Pancreas (tissue), 10 donors: Measurements from ENCODE around the gene NMB. TPM values are rescaled to one million over a fixed set of nuclear protein-coding genes. Genes with fewer than 3 reads are reported as not detected.

Experiments used
- ATAC-seq, 4 donors: fragments of 200-7000 bp; cut with Tn5 transposase; one replicate each; pipeline versions ENCODE4 v1.8.0 to v1.9.1; 2020; ENCODE audit warnings: mild to moderate bottlenecking in 4 of 4, moderate library complexity in 4 of 4
- DNase-seq, 6 donors: peaks; one replicate each; pipeline ENCODE4 v3.0.0-alpha.2; 2020
- FAIRE-seq: peaks from 2 replicates; lab custom pipeline; 2012; peaks lifted over from hg19 to GRCh38; lab: Jason Lieb, UNC
- H3K27ac ChIP-seq, 4 donors: fragments of 200-600 bp; sonication (generic); 1 replicate in 3 of 4; 2 replicates in 1 of 4; pipeline versions ENCODE4 v1.5.0 to v1.8.0; 2020
- H3K27me3 ChIP-seq, 4 donors: fragments of 200-600 bp; one replicate each; pipeline ENCODE4 v1.8.0; 2021
- H3K36me3 ChIP-seq, 3 donors: fragments of 200-600 bp; sonication (generic) in 1 of 3; one replicate each; pipeline versions ENCODE4 v1.5.0 to v1.8.0; 2020 to 2021
- H3K4me1 ChIP-seq, 3 donors: fragments of 200-600 bp; one replicate each; pipeline ENCODE4 v1.8.0; 2021
- H3K4me3 ChIP-seq, 4 donors: fragments of 200-600 bp; sonication (generic) in 2 of 4; one replicate each; pipeline versions ENCODE4 v1.5.0 to v1.8.0; 2020 to 2021
- H3K9me3 ChIP-seq, 4 donors: fragments of 200-600 bp; one replicate each; pipeline ENCODE4 v1.8.0; 2021
- CTCF ChIP-seq, 4 donors: fragments of 200-600 bp; sonication (generic) in 3 of 4; IDR thresholded peaks; one replicate each; pipeline versions ENCODE4 v1.5.0 to v1.8.0; 2021; ENCODE audit warnings: antibody characterized with exemption in 4 of 4
- WGBS, 2 donors: extraction: QIAGEN DNeasy Blood & Tissue Kit; methylation state at CpG; one replicate each; pipeline ENCODE4 v1.1.7; 2013; 5-methylcytosine and 5-hydroxymethylcytosine counted together
- intact Hi-C, 3 donors: fragments of 100-400 bp; cut with DNase I; formaldehyde crosslinking; loops; one replicate each; pipeline versions ENCODE4 v1.11.1 to v1.14.2; 2022
- polyA plus RNA-seq, 2 donors: library from polyadenylated mRNA; stranded (reverse); fragments of 200-250 nt; gene quantifications; one replicate each; pipeline ENCODE4 v1.2.3, GENCODE V29; 2013
- total RNA-seq, 6 donors: library from RNA; stranded (reverse); fragmentation: NEBNext Ultra II Directional in 4 of 6; extraction: Animal tissue kit (Norgen Biotek cat#: 25700) in 4 of 6; gene quantifications; one replicate each; pipeline versions ENCODE4 v1.2.1 to v1.2.4, GENCODE V29; 2021 to 2023
- donor health status: healthy with polysubstance abuse.
- donor health status: DM: no; HTN: no; CAD: no; lungs with moderate emphysema.
- donor health status: DM: no; HTN: no; CAD: no.
- donor health status: control.
- donor health status: control.
- donor health status: Bipolar disorder and iron deficiency.
- donor health status: DM: yes; HTN: yes; CAD: no.
- donor health status: DM: no; HTN: no; CAD: no.
- donor health status: DM: no; HTN: no; CAD: no.
- donor health status: DM: yes; HTN: yes; CAD: no.

Gene NMB
- total and polyA plus RNA-seq, 8 donors, result 2.9 to 8.3 (median 4.2) TPM

GRCh38 chr15:84653910-84654688 is 3.9 kb downstream of the NMB start, which contains the start of gene WDR73:
TSS of gene WDR73 (minus strand) at chr15:84654283. CDS start at chr15:84654274, 9 bp downstream.
- Histone ChIP-seq H3K27ac (peak within 1 kb of the TSS; percentile 7 to 77 (median 62)), H3K4me3 (peak within 1 kb of the TSS; percentile 49 to 95 (median 78)), H3K36me3 (peaks cover 0 to 15% (median 0%) of the 10 kb centered on the region in 3 donors), H3K9me3 (no peaks in the 10 kb centered on the region), H3K27me3 (no peaks in the 10 kb centered on the region), H3K4me1 (peaks cover 0 to 19% (median 0%) of the 10 kb centered on the region in 3 donors)
- intact Hi-C loops, result no loop called here
- ATAC-seq (peak; percentile 84 to 95 (median 90)), DNase-seq (peak; percentile 94 to 99 (median 96)), FAIRE-seq (no peak)
- WGBS, 2 donors, result 0% methylated on average over 49 of the region's 49 CpGs
- TF ChIP-seq CTCF (IDR thresholded peaks at IDR 0.05), result no peak

GRCh38 chr15:84653584-84653909 is 4.5 kb downstream of the NMB start:
- peak overlapping the region; percentile 7 to 77 (median 62) for H3K27ac ChIP-seq
- peak overlapping the region; percentile 49 to 95 (median 78) for H3K4me3 ChIP-seq
- intact Hi-C loops, result no loop called here
- no peaks in the 10 kb centered on the region for H3K9me3 ChIP-seq
- no peak for DNase-seq
- ATAC-seq, result no peak
- H3K27me3 ChIP-seq, result no peaks in the 10 kb centered on the region
- WGBS, 2 donors, result 5 to 8% methylated on average over 7 of the region's 7 CpGs
- H3K4me1 ChIP-seq, result peaks cover 0 to 19% (median 0%) of the 10 kb centered on the region in 3 donors
- TF ChIP-seq CTCF (IDR thresholded peaks at IDR 0.05), result no peak
- no peak for FAIRE-seq
- H3K36me3 ChIP-seq, result peaks cover 0 to 20% (median 2%) of the 10 kb centered on the region in 3 donors

GRCh38 chr15:84649706-84650105 is 8.3 kb downstream of the NMB start:
- ATAC-seq (no peak), DNase-seq (no peak), FAIRE-seq (no peak)
- Histone ChIP-seq H3K4me3 (no peak overlapping the region), H3K4me1 (peaks cover 0 to 12% (median 0%) of the 10 kb centered on the region in 3 donors), H3K27ac (no peak overlapping the region), H3K36me3 (peaks cover 5 to 56% (median 21%) of the 10 kb centered on the region in 3 donors), H3K27me3 (no peaks in the 10 kb centered on the region), H3K9me3 (no peaks in the 10 kb centered on the region)
- intact Hi-C loops, result no loop called here
- TF ChIP-seq CTCF (IDR thresholded peaks at IDR 0.05), result no peak
- WGBS, 2 donors, result 90 to 95% methylated on average over 2 of the region's 2 CpGs

- intact Hi-C loops, result no loop called here
- TF ChIP-seq CTCF (IDR thresholded peaks at IDR 0.05), result no peak
- H3K36me3 ChIP-seq, result peaks cover 5 to 56% (median 21%) of the 10 kb centered on the region in 3 donors
- DNase-seq (no peak), FAIRE-seq (no peak), ATAC-seq (peak in 1 of 4 donors; percentile 20)
- H3K9me3 ChIP-seq, result no peaks in the 10 kb centered on the region
- WGBS, 2 donors, result 66 to 67% methylated on average over 3 of the region's 3 CpGs
- H3K27ac ChIP-seq, result no peak overlapping the region
- peaks cover 0 to 12% (median 0%) of the 10 kb centered on the region in 3 donors for H3K4me1 ChIP-seq
- no peak overlapping the region for H3K4me3 ChIP-seq
- H3K27me3 ChIP-seq, result no peaks in the 10 kb centered on the region
Measured at GRCh38 chr15:84648539-84648938, 9.5 kb downstream of the NMB start.

- H3K4me1 ChIP-seq, result peaks cover 0 to 5% (median 0%) of the 10 kb centered on the region in 3 donors
- H3K27me3 ChIP-seq, result no peaks in the 10 kb centered on the region
- FAIRE-seq, result no peak
- H3K36me3 ChIP-seq, result peaks cover 5 to 56% (median 21%) of the 10 kb centered on the region in 3 donors
- DNase-seq, result no peak
- H3K4me3 ChIP-seq, result no peak overlapping the region
- no peak overlapping the region for H3K27ac ChIP-seq
- no peaks in the 10 kb centered on the region for H3K9me3 ChIP-seq
- intact Hi-C loops, result no loop called here
- TF ChIP-seq CTCF (IDR thresholded peaks at IDR 0.05), result no peak
- ATAC-seq, result no peak
Measured at GRCh38 chr15:84647726-84648125, 10.3 kb downstream of the NMB start.
